22Rv1 (cell line): ENCODE results near the gene CAMTA1.
"Not testable (repeated sequence)": the region's sequence is repeated elsewhere in the genome, so short reads cannot be mapped to it uniquely, and the experiment has no call there.

Experiments
- H3K27ac ChIP-seq: fragments of 450-650 bp; 2 replicates; pipeline ENCODE4 v1.5.1; 2017
- CTCF ChIP-seq: fragments of 450-650 bp; IDR thresholded peaks from 2 replicates; pipeline ENCODE4 v1.5.1; 2017; ENCODE audit warnings: mild to moderate bottlenecking
- ZFX ChIP-seq: fragments of 450-650 bp; IDR thresholded peaks from 2 replicates; pipeline ENCODE4 v1.6.1; 2017; ENCODE audit warnings: antibody characterized with exemption, borderline replicate concordance

The CAMTA1 gene

GRCh38 chr1:6785318-6785727, at the start of gene CAMTA1:
Gene CAMTA1, plus strand, starts transcription at chr1:6785454. Its CDS starts 77 bp downstream, at chr1:6785531.
- no peak for TF ChIP-seq ZFX
- TF ChIP-seq CTCF, result no peak
- peak within 1 kb of the TSS; percentile 92 for H3K27ac ChIP-seq

- no peak overlapping the region for H3K27ac ChIP-seq
- no peak for TF ChIP-seq CTCF
- no peak for TF ChIP-seq ZFX
These were observed 46.1 kb upstream of the CAMTA1 start for GRCh38 chr1:6738987-6739676.

GRCh38 chr1:6742676-6743188, 42.5 kb upstream of the CAMTA1 start:
- H3K27ac ChIP-seq, result not testable (repeated sequence)

- H3K27ac ChIP-seq, result no peak overlapping the region
These were observed 41.8 kb upstream of the CAMTA1 start for GRCh38 chr1:6743189-6744101.

GRCh38 chr1:6745073-6745472, 40.2 kb upstream of the CAMTA1 start:
- TF ChIP-seq ZFX, result no peak
- no peak for TF ChIP-seq CTCF
- H3K27ac ChIP-seq, result no peak overlapping the region

More at GRCh38 chr1:6743189-6744101, 41.8 kb upstream of the CAMTA1 start:
- TF ChIP-seq CTCF (no peak), ZFX (no peak)

GRCh38 chr1:6747674-6748073, 37.6 kb upstream of the CAMTA1 start:
- H3K27ac ChIP-seq, result no peak overlapping the region
- no peak for TF ChIP-seq ZFX
- no peak for TF ChIP-seq CTCF

GRCh38 chr1:6750490-6750889, 34.8 kb upstream of the CAMTA1 start:
- no peak overlapping the region for H3K27ac ChIP-seq
- TF ChIP-seq CTCF (no peak), ZFX (no peak)
